Fibroblast of lung (primary cell): Measurements from ENCODE around the gene STOML1. TPM values are rescaled to one million over a fixed set of nuclear protein-coding genes. Genes with fewer than 3 reads are reported as not detected.

Experiments
- DNase-seq, 2 donors: peaks; one replicate each; pipeline versions ENCODE4 v3.0.0 to v3.0.0-alpha.2; 2010; ENCODE audit warnings: low read depth in 2 of 2
- H2AFZ ChIP-seq: 2 replicates; pipeline ENCODE4 v1.5.1; 2012; ENCODE audit warnings: low read length, control low read depth, inconsistent platforms
- H3K27ac ChIP-seq: 2 replicates; pipeline ENCODE4 v1.5.1; 2011; ENCODE audit warnings: low read length, control low read depth; ENCODE audit not compliant: insufficient read depth
- H3K27me3 ChIP-seq: 2 replicates; pipeline ENCODE4 v1.5.1; 2011; ENCODE audit warnings: mild to moderate bottlenecking, low read length; ENCODE audit not compliant: control insufficient read depth, insufficient read depth
- H3K36me3 ChIP-seq: 2 replicates; pipeline ENCODE4 v1.5.1; 2011; ENCODE audit warnings: low read length; ENCODE audit not compliant: control insufficient read depth, insufficient read depth
- H3K4me1 ChIP-seq: 2 replicates; pipeline ENCODE4 v1.5.1; 2011; ENCODE audit warnings: low read length; ENCODE audit not compliant: control insufficient read depth, insufficient read depth; ENCODE audit errors: extremely low read depth
- H3K4me2 ChIP-seq: 2 replicates; pipeline ENCODE4 v1.5.1; 2011; ENCODE audit warnings: low read length, control low read depth; ENCODE audit not compliant: insufficient read depth; ENCODE audit errors: extremely low read depth
- H3K4me3 ChIP-seq, 4 experiments: fragments of 200-600 bp in 1 of 4; sonication (generic) in 1 of 4; replicated peaks in 1 of 4; 2 replicates each; pipeline ENCODE4 v1.5.1; 2011 to 2016; ENCODE audit warnings: low read length in 4 of 4, low read depth in 3 of 4, mild to moderate bottlenecking in 3 of 4, control low read depth in 2 of 4, inconsistent platforms in 1 of 4, mixed read lengths in 1 of 4; ENCODE audit not compliant: insufficient read depth in 1 of 4; ENCODE audit errors: control extremely low read depth in 1 of 4
- H3K79me2 ChIP-seq: 2 replicates; pipeline ENCODE4 v1.5.1; 2012; ENCODE audit warnings: mild to moderate bottlenecking, low read length, inconsistent platforms; ENCODE audit not compliant: control insufficient read depth, insufficient read depth
- H3K9ac ChIP-seq: 2 replicates; pipeline ENCODE4 v1.5.1; 2011; ENCODE audit warnings: mild to moderate bottlenecking, low read length, control low read depth; ENCODE audit not compliant: insufficient read depth
- H3K9me3 ChIP-seq: 2 replicates; pipeline ENCODE4 v1.5.1; 2012; ENCODE audit warnings: low read depth, low read length; ENCODE audit not compliant: control insufficient read depth, insufficient read depth
- H4K20me1 ChIP-seq: 2 replicates; pipeline ENCODE4 v1.5.1; 2011; ENCODE audit warnings: low read length; ENCODE audit not compliant: control insufficient read depth, insufficient read depth; ENCODE audit errors: extremely low read depth
- CTCF ChIP-seq, 2 donors: IDR thresholded peaks in 1 of 2; conservative IDR thresholded peaks in 1 of 2; 1 replicate in 1 of 2; 2 replicates in 1 of 2; pipeline ENCODE4 v1.5.1; 2011 to 2012; ENCODE audit warnings: low read length in 2 of 2, control low read depth in 1 of 2, inconsistent platforms in 1 of 2, low read depth in 1 of 2, mild to moderate bottlenecking in 1 of 2
- EZH2 ChIP-seq: IDR thresholded peaks from 2 replicates; pipeline ENCODE4 v1.5.1; 2012; ENCODE audit warnings: low read length, control low read depth, mild to moderate bottlenecking; ENCODE audit errors: missing control alignments
- polyA plus RNA-seq, 2 donors: library from polyadenylated mRNA; depleted of rRNA in 1 of 2; stranded (reverse) in 1 of 2; unstranded in 1 of 2; fragments of >200 nt; gene quantifications; 2 replicates each; pipeline ENCODE4 v1.2.1, GENCODE V29; 2011 to 2012; ENCODE audit warnings: missing spikeins in 1 of 2
- total RNA-seq: library from RNA; depleted of rRNA; stranded (reverse); fragments of >200 nt; gene quantifications from 2 replicates; pipeline ENCODE4 v1.2.1, GENCODE V29; 2014

The STOML1 gene
- total and polyA plus RNA-seq, 2 donors (not counting 1 experiment from before 2014, with no cell fraction given), result 9.8 to 24.8 TPM

DNA sequence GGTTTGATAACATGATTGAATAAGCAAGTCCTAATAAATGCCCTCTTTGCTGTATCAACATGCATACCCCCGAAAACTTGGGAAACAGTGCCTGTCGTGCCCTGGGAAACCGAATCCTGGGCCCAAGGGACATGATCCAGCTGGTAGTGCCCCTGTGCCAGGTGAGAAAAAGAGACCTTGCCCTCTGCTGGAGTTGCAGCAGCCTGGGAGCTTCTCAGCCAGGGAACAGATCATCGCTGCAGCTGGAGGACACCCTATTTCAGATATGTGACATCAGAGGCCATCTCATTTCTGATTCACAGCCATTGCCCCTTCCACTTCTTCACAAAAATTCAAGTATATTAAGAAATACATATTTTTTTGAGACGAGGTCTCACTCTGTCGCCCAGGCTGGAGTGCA is 32.3 kb downstream of the STOML1 start:
- Histone ChIP-seq H3K4me3 (no peak overlapping the region), H3K4me1 (peaks cover 21% of the 10 kb centered on the region), H4K20me1 (no peaks in the 10 kb centered on the region)

GRCh38 chr15:73959012-73959581 is 33.0 kb downstream of the STOML1 start:
- no peak for DNase-seq
- H3K9me3 ChIP-seq, result no peaks in the 10 kb centered on the region
- H3K27ac ChIP-seq, result no peak overlapping the region
- TF ChIP-seq EZH2, result no peak
- TF ChIP-seq CTCF (conservative IDR thresholded peaks at IDR 0.05 in 1 of 2, IDR thresholded peaks at IDR 0.05 in 1 of 2; ENCODE audit: low read depth in 1 of 2, low read length in 2 of 2), result no peak
- H3K4me2 ChIP-seq, result no peak overlapping the region
- H3K27me3 ChIP-seq, result no peaks in the 10 kb centered on the region
- H3K79me2 ChIP-seq, result no peaks in the 10 kb centered on the region
- peaks cover 20% of the 10 kb centered on the region for H3K4me1 ChIP-seq
- no peaks in the 10 kb centered on the region for H4K20me1 ChIP-seq
- no peaks in the 10 kb centered on the region for H3K36me3 ChIP-seq
- no peak overlapping the region for H3K4me3 ChIP-seq
- no peak overlapping the region for H3K9ac ChIP-seq
- no peak overlapping the region for H2AFZ ChIP-seq

More for the DNA sequence above, 32.3 kb downstream of the STOML1 start:
- Histone ChIP-seq H3K27ac (no peak overlapping the region), H3K36me3 (no peaks in the 10 kb centered on the region), H3K27me3 (no peaks in the 10 kb centered on the region), H2AFZ (no peak overlapping the region), H3K9ac (no peak overlapping the region), H3K79me2 (no peaks in the 10 kb centered on the region), H3K4me2 (no peak overlapping the region), H3K9me3 (no peaks in the 10 kb centered on the region)
- no peak for DNase-seq
- TF ChIP-seq EZH2 (no peak), CTCF (conservative IDR thresholded peaks at IDR 0.05 in 1 of 2, IDR thresholded peaks at IDR 0.05 in 1 of 2; ENCODE audit: low read depth in 1 of 2, low read length in 2 of 2) (no peak)

DNA sequence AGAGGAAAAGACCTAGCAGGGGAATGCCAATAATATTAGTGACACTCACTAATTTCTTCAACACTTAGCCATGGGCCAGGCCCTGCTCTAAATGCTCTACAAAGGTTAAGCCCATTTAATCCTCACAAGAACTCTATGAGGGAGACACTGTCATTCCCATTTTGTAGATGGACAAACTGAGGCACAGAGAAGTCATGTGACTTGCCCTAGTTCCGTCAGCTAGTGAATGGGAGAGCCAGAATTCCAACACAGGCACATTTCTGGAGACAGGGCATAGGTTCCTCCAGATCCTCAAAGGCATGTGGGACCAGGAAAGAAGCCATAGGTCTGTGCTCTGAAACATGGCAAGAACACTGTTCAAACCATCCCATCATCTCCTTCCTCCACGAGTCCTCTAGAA is 34.3 kb downstream of the STOML1 start:
- Histone ChIP-seq H3K27ac (no peak overlapping the region), H3K4me1 (peaks cover 22% of the 10 kb centered on the region)
- DNase-seq, result no peak

More for the DNA sequence above, 34.3 kb downstream of the STOML1 start:
- Histone ChIP-seq H3K9ac (no peak overlapping the region), H2AFZ (no peak overlapping the region), H3K79me2 (no peaks in the 10 kb centered on the region), H3K36me3 (peaks cover 5% of the 10 kb centered on the region), H4K20me1 (no peaks in the 10 kb centered on the region), H3K9me3 (no peaks in the 10 kb centered on the region), H3K4me3 (no peak overlapping the region), H3K27me3 (no peaks in the 10 kb centered on the region), H3K4me2 (no peak overlapping the region)
- TF ChIP-seq CTCF (conservative IDR thresholded peaks at IDR 0.05 in 1 of 2, IDR thresholded peaks at IDR 0.05 in 1 of 2; ENCODE audit: low read depth in 1 of 2, low read length in 2 of 2), result no peak
- no peak for TF ChIP-seq EZH2
